Esophagus muscularis mucosa (tissue), 3 donors: ENCODE measurements around the gene AUNIP.

Experiments used
- POLR2A ChIP-seq: fragments of 450-650 bp; IDR thresholded peaks from one replicate; pipeline ENCODE4 v1.6.1; 2017; ENCODE audit warnings: antibody characterized with exemption, moderate library complexity, mild to moderate bottlenecking, low read depth
- POLR2AphosphoS5 ChIP-seq, 2 donors: sonication (generic); formaldehyde crosslinking; IDR thresholded peaks; one replicate each; pipeline ENCODE4 v1.6.1; 2017; ENCODE audit warnings: antibody characterized with exemption in 2 of 2
- TF ChIP-seq, protein P1 (sequence below), 3 experiments: fragments of 200-600 bp in 2 of 3; fragments of 450-650 bp in 1 of 3; sonication (generic) in 2 of 3; IDR thresholded peaks; one replicate each; pipeline ENCODE4 v1.5.1; 2017 to 2019; ENCODE audit warnings: antibody characterized with exemption in 3 of 3, mild to moderate bottlenecking in 2 of 3, moderate library complexity in 1 of 3

DNA sequence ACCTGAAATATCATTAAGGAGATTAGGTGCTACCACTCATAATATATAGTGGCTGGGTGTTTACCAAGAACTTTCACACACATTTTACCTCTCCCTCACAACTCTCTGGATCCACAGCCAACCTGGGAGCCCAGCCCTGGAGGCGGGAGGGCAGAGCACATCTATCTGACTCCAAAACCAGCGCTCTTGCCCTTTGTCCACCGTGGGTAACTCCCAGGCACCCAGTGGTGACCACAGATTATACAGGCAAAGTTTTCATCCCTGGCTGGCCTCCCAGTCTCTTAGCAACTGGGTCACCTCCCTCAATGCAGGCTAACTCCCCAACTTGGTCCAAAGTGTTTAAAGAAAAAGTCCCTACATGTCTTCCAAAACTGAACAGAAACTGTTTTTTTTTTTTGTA is 13.9 kb upstream of the AUNIP start:
- TF ChIP-seq POLR2A (no peak), POLR2AphosphoS5 (IDR thresholded peaks at IDR 0.05) (no peak)
- TF ChIP-seq, protein P1, sequence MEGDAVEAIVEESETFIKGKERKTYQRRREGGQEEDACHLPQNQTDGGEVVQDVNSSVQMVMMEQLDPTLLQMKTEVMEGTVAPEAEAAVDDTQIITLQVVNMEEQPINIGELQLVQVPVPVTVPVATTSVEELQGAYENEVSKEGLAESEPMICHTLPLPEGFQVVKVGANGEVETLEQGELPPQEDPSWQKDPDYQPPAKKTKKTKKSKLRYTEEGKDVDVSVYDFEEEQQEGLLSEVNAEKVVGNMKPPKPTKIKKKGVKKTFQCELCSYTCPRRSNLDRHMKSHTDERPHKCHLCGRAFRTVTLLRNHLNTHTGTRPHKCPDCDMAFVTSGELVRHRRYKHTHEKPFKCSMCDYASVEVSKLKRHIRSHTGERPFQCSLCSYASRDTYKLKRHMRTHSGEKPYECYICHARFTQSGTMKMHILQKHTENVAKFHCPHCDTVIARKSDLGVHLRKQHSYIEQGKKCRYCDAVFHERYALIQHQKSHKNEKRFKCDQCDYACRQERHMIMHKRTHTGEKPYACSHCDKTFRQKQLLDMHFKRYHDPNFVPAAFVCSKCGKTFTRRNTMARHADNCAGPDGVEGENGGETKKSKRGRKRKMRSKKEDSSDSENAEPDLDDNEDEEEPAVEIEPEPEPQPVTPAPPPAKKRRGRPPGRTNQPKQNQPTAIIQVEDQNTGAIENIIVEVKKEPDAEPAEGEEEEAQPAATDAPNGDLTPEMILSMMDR (IDR thresholded peaks at IDR 0.05) = no peak
